Rectal smooth muscle tissue (tissue), 1 donor: Measurements from ENCODE around the gene KANSL1L.

ENCODE experiments used
- H3K27ac ChIP-seq: one replicate; pipeline ENCODE4 v1.7.0; 2013; ENCODE audit warnings: low read depth, low read length, inconsistent platforms
- H3K27me3 ChIP-seq: one replicate; pipeline ENCODE4 v1.7.0; 2013; ENCODE audit warnings: low read length; ENCODE audit not compliant: control insufficient read depth, insufficient read depth
- H3K36me3 ChIP-seq: one replicate; pipeline ENCODE4 v1.7.0; 2013; ENCODE audit warnings: low read length; ENCODE audit not compliant: control insufficient read depth, insufficient read depth
- H3K4me1 ChIP-seq: one replicate; pipeline ENCODE4 v1.7.0; 2013; ENCODE audit warnings: low read length; ENCODE audit not compliant: control insufficient read depth, insufficient read depth
- H3K4me3 ChIP-seq: one replicate; pipeline ENCODE4 v1.7.0; 2013; ENCODE audit warnings: low read length
- H3K9ac ChIP-seq: one replicate; pipeline ENCODE4 v1.7.0; 2013; ENCODE audit warnings: low read length

KANSL1L gene

DNA sequence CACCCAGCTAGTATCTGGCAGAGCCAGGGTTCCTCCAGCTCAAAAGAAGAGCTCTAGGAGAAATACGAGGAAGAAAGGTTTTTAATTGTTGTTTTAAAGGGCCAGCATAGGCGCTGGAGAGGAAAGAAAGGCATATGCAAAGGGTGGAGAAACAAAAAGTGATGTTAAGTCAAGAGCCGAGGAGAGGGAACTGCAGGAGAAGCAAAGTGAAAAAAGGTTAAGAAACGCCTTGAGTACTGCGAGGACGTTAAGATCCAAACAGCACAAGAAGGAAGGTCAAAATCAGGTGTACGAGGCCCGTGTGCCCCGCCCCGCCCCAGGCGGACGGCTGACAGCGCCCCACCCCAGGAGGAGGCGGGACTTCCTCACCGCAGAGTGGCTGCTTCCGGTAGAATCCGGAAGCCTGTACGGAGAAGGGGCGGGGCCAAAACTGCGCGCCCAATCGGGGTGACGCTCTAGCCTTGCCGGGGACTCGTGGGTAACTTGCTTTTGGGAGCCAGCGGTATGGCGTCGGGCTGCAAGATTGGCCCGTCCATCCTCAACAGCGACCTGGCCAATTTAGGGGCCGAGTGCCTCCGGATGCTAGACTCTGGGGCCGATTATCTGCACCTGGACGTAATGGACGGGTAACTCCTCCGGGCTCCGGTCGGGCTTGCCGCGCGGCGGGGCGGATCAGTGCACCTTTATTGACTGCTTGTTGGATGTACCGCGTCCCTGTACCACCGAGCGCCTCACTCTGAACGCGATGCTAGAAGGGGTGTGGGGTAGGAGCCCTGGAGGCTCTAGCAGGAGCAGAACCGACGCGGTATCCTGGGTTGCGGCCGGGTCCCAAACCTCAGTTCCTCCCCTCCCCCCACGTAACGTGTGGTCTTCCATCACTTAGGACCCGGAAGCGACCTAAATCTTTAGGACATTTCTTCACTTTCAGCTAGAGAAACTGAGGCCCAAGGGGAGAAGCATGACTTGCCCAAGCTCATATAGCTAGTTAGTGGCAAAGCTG is 168.8 kb downstream of the KANSL1L start, which contains the start of gene RPE:
Gene RPE (plus strand): TSS at position 481 of the 1,000 bp plus-strand sequence. CDS start 24 bp downstream, at position 505.
- Histone ChIP-seq H3K36me3 (no peaks in the 10 kb centered on the region), H3K4me1 (peaks cover 17% of the 10 kb centered on the region), H3K27me3 (no peaks in the 10 kb centered on the region), H3K9ac (peak within 1 kb of the TSS; percentile 84), H3K4me3 (peak within 1 kb of the TSS; percentile 95), H3K27ac (peak within 1 kb of the TSS; percentile 82)

GRCh38 chr2:210000464-210001324 is 170.5 kb downstream of the KANSL1L start:
- peaks cover 17% of the 10 kb centered on the region for H3K4me1 ChIP-seq

GRCh38 chr2:209998596-209998995 is 172.6 kb downstream of the KANSL1L start:
- Histone ChIP-seq H3K27ac (no peak overlapping the region), H3K4me1 (peaks cover 5% of the 10 kb centered on the region), H3K9ac (no peak overlapping the region), H3K4me3 (no peak overlapping the region), H3K36me3 (no peaks in the 10 kb centered on the region), H3K27me3 (no peaks in the 10 kb centered on the region)

More at GRCh38 chr2:210000464-210001324, 170.5 kb downstream of the KANSL1L start:
- Histone ChIP-seq H3K36me3 (no peaks in the 10 kb centered on the region), H3K27ac (no peak overlapping the region), H3K9ac (no peak overlapping the region), H3K27me3 (no peaks in the 10 kb centered on the region), H3K4me3 (no peak overlapping the region)

DNA sequence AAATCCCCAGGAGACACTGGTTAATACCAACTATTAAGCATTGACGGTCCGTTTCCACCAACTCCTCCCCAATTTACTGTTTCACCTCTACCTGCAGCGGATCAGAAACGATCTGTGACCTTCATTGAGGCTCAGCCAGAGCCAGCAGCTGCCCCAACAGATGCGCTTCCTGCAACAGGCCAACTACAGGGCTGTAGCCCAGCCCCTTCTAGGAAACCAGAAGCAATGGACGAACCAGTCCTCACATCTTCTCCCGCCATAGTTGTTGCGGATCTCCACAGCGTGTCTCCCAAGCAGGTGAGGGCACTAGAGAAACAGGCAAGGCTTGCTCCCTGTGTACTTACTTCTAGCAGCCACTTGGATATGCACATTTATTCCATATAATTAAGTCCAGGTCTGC is 177.2 kb downstream of the KANSL1L start:
- H3K9ac ChIP-seq, result no peak overlapping the region
- no peak overlapping the region for H3K27ac ChIP-seq
- no peaks in the 10 kb centered on the region for H3K36me3 ChIP-seq
- H3K4me1 ChIP-seq, result no peaks in the 10 kb centered on the region
- no peak overlapping the region for H3K4me3 ChIP-seq
- peaks cover 3% of the 10 kb centered on the region for H3K27me3 ChIP-seq

DNA sequence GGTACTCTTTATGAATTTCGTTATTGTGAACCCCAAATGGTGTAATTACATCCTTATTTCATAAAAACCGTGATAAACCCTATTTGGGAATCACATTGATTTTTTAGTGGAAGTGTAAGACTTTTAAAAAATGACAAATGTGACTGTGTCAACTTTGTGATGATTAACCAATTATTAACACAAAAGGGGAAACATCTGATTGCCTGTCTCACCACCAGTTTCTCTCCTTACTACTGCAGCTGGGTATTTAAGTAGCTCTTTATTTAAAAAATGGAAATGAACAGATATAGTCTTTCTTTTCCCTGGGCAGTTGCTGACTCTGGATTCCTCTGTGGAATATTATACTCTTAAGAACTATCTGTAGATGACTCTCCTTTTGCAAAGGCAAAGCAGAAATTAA is 180.4 kb downstream of the KANSL1L start:
- no peaks in the 10 kb centered on the region for H3K4me1 ChIP-seq
- H3K9ac ChIP-seq, result no peak overlapping the region
- no peak overlapping the region for H3K4me3 ChIP-seq
- H3K27ac ChIP-seq, result no peak overlapping the region
- H3K27me3 ChIP-seq, result peaks cover 3% of the 10 kb centered on the region
- no peaks in the 10 kb centered on the region for H3K36me3 ChIP-seq

DNA sequence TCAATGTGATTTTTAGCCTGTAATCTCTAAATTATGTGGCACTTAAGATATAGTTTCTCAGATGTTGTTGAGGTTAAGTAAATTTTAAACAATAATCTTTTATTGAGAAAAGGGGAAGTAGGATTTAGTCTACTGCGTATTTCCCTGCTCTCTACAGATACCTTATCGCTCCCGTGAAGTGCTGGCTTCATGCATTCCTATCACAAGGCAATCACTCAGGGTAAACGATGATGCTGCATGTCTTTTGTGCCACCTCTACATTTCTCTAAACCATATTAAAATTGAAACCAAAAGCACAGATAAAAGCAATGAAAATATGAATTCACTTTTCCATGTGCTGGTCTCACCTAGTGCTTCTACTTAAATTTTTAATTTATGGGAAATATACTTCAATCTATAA is 183.2 kb downstream of the KANSL1L start:
- Histone ChIP-seq H3K4me3 (no peak overlapping the region), H3K4me1 (no peaks in the 10 kb centered on the region), H3K9ac (no peak overlapping the region), H3K27me3 (peaks cover 3% of the 10 kb centered on the region), H3K36me3 (no peaks in the 10 kb centered on the region), H3K27ac (no peak overlapping the region)

DNA sequence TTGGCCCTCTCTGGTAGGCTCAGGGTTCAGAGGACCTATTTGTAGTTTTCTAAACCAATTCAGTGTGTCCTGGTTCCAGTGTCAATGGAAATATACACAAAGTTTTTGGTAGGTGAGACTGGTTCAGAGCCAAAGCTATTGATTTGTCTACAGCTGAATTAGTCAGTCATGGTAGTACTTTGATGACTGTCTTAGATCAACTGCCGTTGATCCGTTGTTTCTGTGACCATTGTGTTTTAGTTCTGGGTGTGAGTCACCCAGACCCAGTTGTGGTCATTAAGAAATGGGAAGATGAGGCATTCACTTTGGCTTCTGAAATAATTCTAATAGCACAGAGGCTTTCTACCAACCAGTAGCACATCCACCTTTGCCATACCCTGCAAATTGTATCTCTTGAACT is 184.8 kb downstream of the KANSL1L start:
- H3K27ac ChIP-seq, result no peak overlapping the region
- no peaks in the 10 kb centered on the region for H3K36me3 ChIP-seq
- H3K4me3 ChIP-seq, result no peak overlapping the region
- H3K9ac ChIP-seq, result no peak overlapping the region
- no peaks in the 10 kb centered on the region for H3K4me1 ChIP-seq
- peaks cover 3% of the 10 kb centered on the region for H3K27me3 ChIP-seq

DNA sequence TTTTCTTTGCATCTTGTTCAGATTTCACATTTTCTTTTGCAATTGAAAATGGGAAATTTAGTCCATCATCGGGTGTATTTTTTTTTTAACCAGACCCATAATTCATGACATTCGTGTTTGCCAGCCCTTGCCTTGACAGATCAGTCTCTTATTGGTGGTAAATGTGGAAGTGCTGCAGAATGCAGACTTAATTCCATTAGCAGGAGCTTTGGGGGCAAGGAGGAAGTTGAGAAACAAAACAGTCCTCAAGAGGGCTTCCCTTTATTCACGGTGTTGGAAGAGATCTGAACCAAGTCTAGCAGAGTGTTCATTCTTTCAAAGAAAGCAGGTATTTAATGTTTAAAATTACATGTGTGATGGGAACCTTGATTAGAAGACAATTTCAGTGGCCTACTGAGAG is 185.3 kb downstream of the KANSL1L start:
- no peaks in the 10 kb centered on the region for H3K4me1 ChIP-seq
- peaks cover 3% of the 10 kb centered on the region for H3K27me3 ChIP-seq
- H3K9ac ChIP-seq, result no peak overlapping the region
- no peaks in the 10 kb centered on the region for H3K36me3 ChIP-seq
- no peak overlapping the region for H3K27ac ChIP-seq
- no peak overlapping the region for H3K4me3 ChIP-seq

- no peak overlapping the region for H3K9ac ChIP-seq
- no peak overlapping the region for H3K4me3 ChIP-seq
- H3K27ac ChIP-seq, result no peak overlapping the region
- H3K4me1 ChIP-seq, result no peaks in the 10 kb centered on the region
- no peaks in the 10 kb centered on the region for H3K27me3 ChIP-seq
- H3K36me3 ChIP-seq, result no peaks in the 10 kb centered on the region
These were observed 186.9 kb downstream of the KANSL1L start for GRCh38 chr2:209984291-209984690.

DNA sequence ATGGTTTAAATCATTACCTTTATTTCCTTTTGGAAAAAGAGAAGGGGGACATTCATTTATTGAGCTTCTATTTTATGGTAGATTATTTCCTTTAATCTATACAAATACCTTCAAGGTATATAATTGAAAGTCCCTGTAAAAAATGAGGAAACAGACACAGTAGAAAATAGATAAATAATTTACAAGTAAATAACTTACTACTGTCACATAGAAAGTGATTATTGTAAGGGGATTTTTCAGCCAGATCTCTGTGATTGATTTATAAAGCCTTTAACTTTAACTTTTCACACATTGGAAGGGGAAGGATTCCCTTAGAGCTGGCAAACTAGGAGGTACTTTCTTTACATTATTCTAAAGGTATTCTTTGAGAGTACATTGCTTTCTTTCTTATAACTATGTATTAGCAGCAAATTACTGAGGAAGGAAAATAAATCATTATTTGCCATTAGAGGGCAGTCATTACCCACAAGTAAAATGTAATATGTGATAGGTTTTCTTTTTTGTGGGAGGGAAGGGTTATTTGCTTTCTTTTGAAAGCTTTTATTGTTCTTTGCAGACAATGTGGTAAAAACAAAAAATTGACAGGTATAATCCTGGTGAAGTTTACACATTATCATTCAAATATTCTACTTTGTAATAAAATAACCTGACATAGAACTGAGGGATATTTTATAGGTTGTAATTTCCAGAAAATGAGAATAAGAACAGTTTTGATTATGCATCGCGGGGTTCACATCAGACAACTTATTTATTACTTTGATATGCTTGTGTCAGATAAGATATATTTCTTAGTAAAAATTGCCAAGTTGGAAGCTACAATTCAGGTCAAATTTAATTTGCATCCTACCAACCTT is 193.6 kb downstream of the KANSL1L start:
- no peak overlapping the region for H3K27ac ChIP-seq
- no peaks in the 10 kb centered on the region for H3K4me1 ChIP-seq
- no peak overlapping the region for H3K4me3 ChIP-seq
- H3K9ac ChIP-seq, result no peak overlapping the region
- H3K27me3 ChIP-seq, result no peaks in the 10 kb centered on the region
- no peaks in the 10 kb centered on the region for H3K36me3 ChIP-seq

GRCh38 chr2:209976698-209977385 is 194.4 kb downstream of the KANSL1L start:
- Histone ChIP-seq H3K27ac (no peak overlapping the region), H3K36me3 (no peaks in the 10 kb centered on the region), H3K4me1 (no peaks in the 10 kb centered on the region), H3K27me3 (no peaks in the 10 kb centered on the region), H3K4me3 (no peak overlapping the region), H3K9ac (no peak overlapping the region)
